Measurements from ENCODE around the gene QRICH1. TPM values are rescaled to one million over a fixed set of nuclear protein-coding genes. Genes with fewer than 3 reads are reported as not detected.
A peak's percentile ranks its signal among the peaks of the same experiment; 100 is the strongest.

The QRICH1 gene
- total and polyA plus RNA-seq, 10 donors: 35.9 to 127 (median 101) TPM

- H3K27me3 ChIP-seq (replicated peaks in 1 of 7): no peaks in the 10 kb centered on the region
- H3K4me3 ChIP-seq: no peak overlapping the region
- TF ChIP-seq POLR2A (IDR thresholded peaks at IDR 0.05) (no peak), POLR2AphosphoS5 (IDR thresholded peaks at IDR 0.05) (no peak)
- TF ChIP-seq, protein P1, sequence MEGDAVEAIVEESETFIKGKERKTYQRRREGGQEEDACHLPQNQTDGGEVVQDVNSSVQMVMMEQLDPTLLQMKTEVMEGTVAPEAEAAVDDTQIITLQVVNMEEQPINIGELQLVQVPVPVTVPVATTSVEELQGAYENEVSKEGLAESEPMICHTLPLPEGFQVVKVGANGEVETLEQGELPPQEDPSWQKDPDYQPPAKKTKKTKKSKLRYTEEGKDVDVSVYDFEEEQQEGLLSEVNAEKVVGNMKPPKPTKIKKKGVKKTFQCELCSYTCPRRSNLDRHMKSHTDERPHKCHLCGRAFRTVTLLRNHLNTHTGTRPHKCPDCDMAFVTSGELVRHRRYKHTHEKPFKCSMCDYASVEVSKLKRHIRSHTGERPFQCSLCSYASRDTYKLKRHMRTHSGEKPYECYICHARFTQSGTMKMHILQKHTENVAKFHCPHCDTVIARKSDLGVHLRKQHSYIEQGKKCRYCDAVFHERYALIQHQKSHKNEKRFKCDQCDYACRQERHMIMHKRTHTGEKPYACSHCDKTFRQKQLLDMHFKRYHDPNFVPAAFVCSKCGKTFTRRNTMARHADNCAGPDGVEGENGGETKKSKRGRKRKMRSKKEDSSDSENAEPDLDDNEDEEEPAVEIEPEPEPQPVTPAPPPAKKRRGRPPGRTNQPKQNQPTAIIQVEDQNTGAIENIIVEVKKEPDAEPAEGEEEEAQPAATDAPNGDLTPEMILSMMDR (IDR thresholded peaks at IDR 0.05 in 8 of 11, conservative IDR thresholded peaks at IDR 0.05 in 3 of 11): no peak
- DNase-seq: no peak
- H3K9me3 ChIP-seq: no peaks in the 10 kb centered on the region
- H3K27ac ChIP-seq: no peak overlapping the region
- H3K36me3 ChIP-seq: peaks cover 0 to 50% (median 3%) of the 10 kb centered on the region in 6 donors
- 80 to 93% (median 90%) methylated on average over 8 of the region's 8 CpGs for WGBS, 5 donors
- peaks cover 0 to 12% (median under 1%) of the 10 kb centered on the region in 6 donors for H3K4me1 ChIP-seq
- intact Hi-C loops (cut with DNase I; ENCODE audit: low total_unique reads): no loop called here
These were observed 96.7 kb downstream of the QRICH1 start for GRCh38 chr3:48997102-48997635.

- H3K27me3 ChIP-seq (replicated peaks in 1 of 7): no peaks in the 10 kb centered on the region
- WGBS, 5 donors: 63 to 98% (median 95%) methylated on average over 2 to 8 of the region's 8 CpGs
- no peaks in the 10 kb centered on the region for H3K9me3 ChIP-seq
- no peak overlapping the region for H3K27ac ChIP-seq
- TF ChIP-seq POLR2AphosphoS5 (IDR thresholded peaks at IDR 0.05): no peak
- TF ChIP-seq, protein P1 (IDR thresholded peaks at IDR 0.05 in 8 of 11, conservative IDR thresholded peaks at IDR 0.05 in 3 of 11): no peak
- TF ChIP-seq POLR2A (IDR thresholded peaks at IDR 0.05): no peak
- peaks cover under 1 to 17% (median 6%) of the 10 kb centered on the region in 6 donors for H3K4me1 ChIP-seq
- DNase-seq: no peak
- H3K36me3 ChIP-seq: peaks cover 0 to 45% (median 3%) of the 10 kb centered on the region in 6 donors
- no peak overlapping the region for H3K4me3 ChIP-seq
- intact Hi-C loops (cut with DNase I; ENCODE audit: low total_unique reads): no loop called here
These were observed 97.2 kb downstream of the QRICH1 start for GRCh38 chr3:48996640-48997039.

- TF ChIP-seq POLR2A (IDR thresholded peaks at IDR 0.05) (no peak), POLR2AphosphoS5 (IDR thresholded peaks at IDR 0.05) (no peak)
- TF ChIP-seq, protein P1 (IDR thresholded peaks at IDR 0.05 in 8 of 11, conservative IDR thresholded peaks at IDR 0.05 in 3 of 11): no peak
- peak; percentile 1 for DNase-seq
- Histone ChIP-seq H3K27me3 (replicated peaks in 1 of 7) (no peaks in the 10 kb centered on the region), H3K36me3 (peaks cover 0 to 41% (median 3%) of the 10 kb centered on the region in 6 donors), H3K4me3 (no peak overlapping the region), H3K27ac (no peak overlapping the region), H3K9me3 (no peaks in the 10 kb centered on the region), H3K4me1 (peaks cover 13 to 41% (median 26%) of the 10 kb centered on the region in 6 donors)
- intact Hi-C loops (cut with DNase I; ENCODE audit: low total_unique reads): no loop called here
These were observed 100.0 kb downstream of the QRICH1 start for GRCh38 chr3:48993834-48994233.

DNA sequence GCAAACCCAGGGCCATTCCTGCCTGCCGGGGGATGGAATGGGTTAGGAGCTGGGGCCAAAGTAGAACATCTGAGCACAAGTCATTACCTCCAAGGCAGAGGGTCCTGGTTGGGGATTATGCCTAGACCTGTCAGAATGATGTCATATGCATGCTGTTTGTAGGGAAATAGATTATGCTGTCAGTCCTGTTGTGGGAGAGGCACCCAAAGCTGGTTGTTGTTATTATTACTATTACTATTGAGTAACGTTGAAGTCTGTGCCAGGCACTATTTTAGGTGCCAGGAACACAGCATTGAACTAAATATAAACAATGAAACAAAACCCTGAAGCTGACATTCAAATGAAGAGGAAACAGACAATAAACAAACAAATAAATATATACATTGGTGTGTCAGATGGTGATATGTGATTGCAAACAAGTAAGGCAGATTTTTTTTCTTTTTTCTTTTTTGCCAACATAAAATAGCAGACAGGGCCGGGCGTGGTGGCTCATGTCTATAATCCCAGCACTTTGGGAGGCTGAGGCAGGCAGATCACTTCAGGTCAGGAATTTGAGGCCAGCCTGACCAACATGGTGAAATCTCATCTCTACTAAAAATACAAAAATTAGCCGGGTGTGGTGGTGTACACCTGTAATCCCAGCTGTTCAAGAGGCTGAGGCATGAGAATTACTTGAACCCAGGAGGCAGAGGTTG, 101.9 kb downstream of the QRICH1 start:
- H3K27ac ChIP-seq: peak overlapping the region in 5 of 8 donors; percentile 85 to 90 (median 87)
- H3K36me3 ChIP-seq: peaks cover 0 to 29% (median 3%) of the 10 kb centered on the region in 6 donors
- DNase-seq: peak; percentile 7
- intact Hi-C loops (cut with DNase I; ENCODE audit: low total_unique reads): no loop called here
- H3K9me3 ChIP-seq: no peaks in the 10 kb centered on the region
- WGBS, 5 donors: 78 to 92% (median 86%) methylated on average over 5 of the region's 5 CpGs
- H3K4me3 ChIP-seq: peak overlapping the region in 2 of 8 donors; percentile 90 to 100
- TF ChIP-seq POLR2A (IDR thresholded peaks at IDR 0.05): no peak
- no peak for TF ChIP-seq POLR2AphosphoS5 (IDR thresholded peaks at IDR 0.05)
- TF ChIP-seq, protein P1 (IDR thresholded peaks at IDR 0.05 in 8 of 11, conservative IDR thresholded peaks at IDR 0.05 in 3 of 11): no peak
- peaks cover 18 to 54% (median 32%) of the 10 kb centered on the region in 6 donors for H3K4me1 ChIP-seq
- no peaks in the 10 kb centered on the region for H3K27me3 ChIP-seq (replicated peaks in 1 of 7)
